Mesodermal cell (in vitro differentiated cells): ENCODE measurements around the gene CEP128.

Experiments used
- H3K27ac ChIP-seq: 2 replicates; pipeline ENCODE4 v1.7.0; 2013; ENCODE audit warnings: mild to moderate bottlenecking, low read depth, low read length, moderate library complexity; ENCODE audit not compliant: severe bottlenecking
- H3K36me3 ChIP-seq: 2 replicates; pipeline ENCODE4 v1.7.1; 2013; ENCODE audit warnings: mild to moderate bottlenecking, low read length, moderate library complexity; ENCODE audit not compliant: control insufficient read depth, insufficient read depth
- H3K4me1 ChIP-seq: one replicate; pipeline ENCODE4 v1.7.1; 2013; ENCODE audit warnings: mild to moderate bottlenecking, low read length; ENCODE audit not compliant: insufficient read depth, control insufficient read depth, poor library complexity, severe bottlenecking
- H3K4me3 ChIP-seq: 2 replicates; pipeline ENCODE4 v1.7.0; 2013; ENCODE audit warnings: low read length, control low read depth, mild to moderate bottlenecking; ENCODE audit not compliant: insufficient read depth, poor library complexity, severe bottlenecking; ENCODE audit errors: extremely low read depth
- H3K9me3 ChIP-seq: 2 replicates; pipeline ENCODE4 v1.7.1; 2013; ENCODE audit warnings: mild to moderate bottlenecking, low read length, moderate library complexity; ENCODE audit not compliant: control insufficient read depth
- WGBS, 2 experiments: methylation state at CpG; one replicate each; pipeline ENCODE4 v1.1.5; 2013; ENCODE audit warnings: missing lambda C conversion rate in 2 of 2; ENCODE audit not compliant: insufficient coverage in 2 of 2; 5-methylcytosine and 5-hydroxymethylcytosine counted together

The CEP128 gene

DNA sequence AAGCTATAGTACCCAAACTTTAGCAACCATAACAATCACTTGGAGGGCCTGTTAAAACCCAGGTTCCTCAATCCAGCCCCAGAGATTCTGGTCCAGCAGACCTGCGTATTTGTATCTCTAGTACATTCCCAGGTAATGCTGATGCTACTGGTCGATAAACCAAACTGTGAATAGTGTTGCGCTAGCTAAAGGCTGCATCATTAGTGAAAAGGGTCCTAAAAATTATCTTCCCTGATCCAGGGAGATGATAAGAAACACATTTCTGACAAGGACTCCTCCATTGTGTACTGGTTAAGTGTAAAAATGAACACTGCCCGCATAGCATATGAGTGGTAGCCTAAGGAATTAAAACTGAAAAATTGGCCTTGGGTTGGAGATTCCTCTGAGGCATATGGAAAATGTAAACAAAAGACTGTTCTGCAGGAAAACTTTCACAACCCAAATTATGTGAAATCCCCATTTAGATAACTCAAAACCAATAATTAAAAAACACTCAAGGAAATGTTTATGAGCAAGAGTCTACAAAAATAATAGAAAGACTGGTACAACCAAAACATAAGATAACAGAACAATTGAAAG is 322.7 kb downstream of the CEP128 start:
- Histone ChIP-seq H3K9me3 (no peaks in the 10 kb centered on the region), H3K4me3 (no peak overlapping the region), H3K27ac (no peak overlapping the region), H3K36me3 (no peaks in the 10 kb centered on the region), H3K4me1 (no peaks in the 10 kb centered on the region)
- 91 to 100% methylated on average over 2 to 4 of the region's 4 CpGs for WGBS, 2 experiments

DNA sequence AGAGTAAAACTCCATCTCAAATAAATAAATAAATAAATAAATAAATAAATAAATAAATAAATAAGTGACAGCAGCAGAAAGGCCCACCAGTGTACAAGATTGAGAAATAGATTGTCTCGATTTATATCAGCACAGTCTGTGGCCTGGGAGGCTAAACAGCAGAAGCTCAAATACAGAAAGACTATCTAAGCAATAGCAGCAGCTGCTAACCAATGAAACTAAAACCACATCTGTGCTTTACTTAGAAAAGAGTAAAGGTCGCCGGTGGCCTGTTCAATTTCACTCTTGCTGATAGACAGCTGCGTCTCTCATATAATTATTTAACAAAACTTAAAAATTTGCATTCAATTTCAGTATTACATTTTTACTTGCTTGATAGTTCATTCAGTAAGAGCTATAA is 325.7 kb downstream of the CEP128 start:
- Histone ChIP-seq H3K4me3 (no peak overlapping the region), H3K4me1 (no peaks in the 10 kb centered on the region), H3K9me3 (no peaks in the 10 kb centered on the region), H3K27ac (no peak overlapping the region), H3K36me3 (no peaks in the 10 kb centered on the region)
- 89 to 100% methylated on average over 1 to 3 of the region's 4 CpGs for WGBS, 2 experiments

DNA sequence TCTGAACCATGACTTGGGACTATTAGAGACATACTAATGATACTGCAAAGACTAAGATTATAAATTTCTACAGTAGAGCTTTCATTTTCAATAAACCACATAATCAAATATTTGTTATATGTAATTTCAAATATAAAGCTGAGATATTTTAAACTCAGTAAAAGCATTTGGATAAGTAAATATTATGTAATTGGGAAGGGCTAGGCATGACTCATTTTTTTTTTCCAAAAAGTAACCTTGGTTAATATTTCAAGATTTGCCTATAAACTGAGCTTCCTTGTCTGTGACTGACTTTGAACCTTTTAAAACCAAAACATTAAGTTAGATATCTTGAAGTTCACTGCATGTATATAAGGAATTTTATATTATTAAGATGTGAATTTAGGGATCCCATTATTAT is 332.5 kb downstream of the CEP128 start:
- no peaks in the 10 kb centered on the region for H3K36me3 ChIP-seq
- H3K27ac ChIP-seq, result no peak overlapping the region
- H3K4me1 ChIP-seq, result no peaks in the 10 kb centered on the region
- H3K4me3 ChIP-seq, result no peak overlapping the region
- H3K9me3 ChIP-seq, result no peaks in the 10 kb centered on the region

GRCh38 chr14:80608563-80608962 is 333.0 kb downstream of the CEP128 start:
- Histone ChIP-seq H3K4me3 (no peak overlapping the region), H3K27ac (no peak overlapping the region), H3K9me3 (no peaks in the 10 kb centered on the region), H3K36me3 (no peaks in the 10 kb centered on the region), H3K4me1 (no peaks in the 10 kb centered on the region)
- 80% methylated on average over 1 of the region's 1 CpG for WGBS, 2 experiments

- H3K4me3 ChIP-seq, result no peak overlapping the region
- H3K9me3 ChIP-seq, result no peaks in the 10 kb centered on the region
- H3K36me3 ChIP-seq, result no peaks in the 10 kb centered on the region
- WGBS, 2 experiments, result 81 to 83% methylated on average over 5 of the region's 5 CpGs
- no peak overlapping the region for H3K27ac ChIP-seq
- H3K4me1 ChIP-seq, result no peaks in the 10 kb centered on the region
Observed at GRCh38 chr14:80607430-80608190, 333.9 kb downstream of the CEP128 start.

- H3K36me3 ChIP-seq, result no peaks in the 10 kb centered on the region
- H3K27ac ChIP-seq, result no peak overlapping the region
- H3K4me3 ChIP-seq, result no peak overlapping the region
- H3K4me1 ChIP-seq, result no peaks in the 10 kb centered on the region
- H3K9me3 ChIP-seq, result no peaks in the 10 kb centered on the region
Observed at GRCh38 chr14:80606347-80606772, 335.2 kb downstream of the CEP128 start.

DNA sequence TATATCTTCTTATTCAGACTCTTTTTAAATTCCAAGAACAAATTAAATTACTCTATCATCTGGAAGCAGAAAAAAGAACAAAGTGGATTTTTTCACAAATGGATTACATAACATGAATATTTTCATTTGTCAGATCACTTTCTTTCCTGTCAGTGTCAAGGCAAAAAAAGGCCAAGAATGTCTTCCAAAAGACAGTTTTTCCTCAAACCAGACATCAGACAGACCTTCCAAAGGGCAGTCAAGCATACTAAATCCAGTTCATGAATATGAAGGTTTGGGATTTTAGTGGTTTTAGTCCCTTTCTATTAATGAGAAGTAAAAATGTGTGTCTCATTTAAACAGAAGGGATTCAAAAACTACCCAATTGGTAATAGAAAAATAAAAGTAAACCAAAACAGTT is 336.0 kb downstream of the CEP128 start:
- Histone ChIP-seq H3K9me3 (no peaks in the 10 kb centered on the region), H3K4me1 (no peaks in the 10 kb centered on the region), H3K36me3 (no peaks in the 10 kb centered on the region), H3K27ac (no peak overlapping the region), H3K4me3 (no peak overlapping the region)

DNA sequence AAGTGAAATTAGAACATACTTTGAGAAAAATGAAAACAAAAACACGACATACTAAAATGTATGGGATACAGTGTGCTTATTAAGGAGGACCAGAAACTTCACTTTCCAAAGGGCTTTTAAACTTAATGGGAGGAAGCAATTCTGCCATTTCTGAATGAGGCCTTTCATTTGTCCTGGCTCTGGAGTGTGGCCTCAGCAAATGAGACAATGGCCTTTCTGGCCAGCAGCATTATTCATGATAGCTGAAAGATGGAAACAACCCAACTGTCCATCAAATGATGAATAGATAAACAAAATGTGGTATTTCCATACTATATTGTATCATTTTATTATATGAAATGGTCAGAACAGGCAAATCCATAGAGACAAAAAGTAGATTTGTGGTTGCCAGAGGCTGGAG is 338.6 kb downstream of the CEP128 start:
- WGBS, 2 experiments, result 100% methylated on average over 1 of the region's 1 CpG; no CpG with 5 or more reads in 1 of the 2 experiments
- Histone ChIP-seq H3K27ac (no peak overlapping the region), H3K4me3 (no peak overlapping the region), H3K4me1 (no peaks in the 10 kb centered on the region), H3K36me3 (no peaks in the 10 kb centered on the region), H3K9me3 (no peaks in the 10 kb centered on the region)

- Histone ChIP-seq H3K4me1 (no peaks in the 10 kb centered on the region), H3K9me3 (no peaks in the 10 kb centered on the region), H3K36me3 (no peaks in the 10 kb centered on the region), H3K4me3 (no peak overlapping the region), H3K27ac (no peak overlapping the region)
- 85% methylated on average over 2 of the region's 3 CpGs; no CpG with 5 or more reads in 1 of the 2 experiments for WGBS, 2 experiments
Observed at GRCh38 chr14:80587096-80587724, 354.3 kb downstream of the CEP128 start.

- no peaks in the 10 kb centered on the region for H3K4me1 ChIP-seq
- no peak overlapping the region for H3K27ac ChIP-seq
- no peaks in the 10 kb centered on the region for H3K36me3 ChIP-seq
- no peaks in the 10 kb centered on the region for H3K9me3 ChIP-seq
- no peak overlapping the region for H3K4me3 ChIP-seq
- WGBS, 2 experiments, result 20% methylated on average over 1 of the region's 1 CpG; no CpG with 5 or more reads in 1 of the 2 experiments
Observed at GRCh38 chr14:80586131-80586530, 355.4 kb downstream of the CEP128 start.

- WGBS, 2 experiments, result no CpG with 5 or more reads among the region's 1 CpG
- H3K36me3 ChIP-seq, result no peaks in the 10 kb centered on the region
- no peak overlapping the region for H3K27ac ChIP-seq
- no peaks in the 10 kb centered on the region for H3K4me1 ChIP-seq
- no peak overlapping the region for H3K4me3 ChIP-seq
- H3K9me3 ChIP-seq, result no peaks in the 10 kb centered on the region
Observed at GRCh38 chr14:80585506-80585835, 356.1 kb downstream of the CEP128 start.
